Ovary (tissue), 9 donors: Measurements from ENCODE around the gene SPECC1. TPM values are rescaled to one million over a fixed set of nuclear protein-coding genes. Genes with fewer than 3 reads are reported as not detected.

ENCODE experiments used
- DNase-seq, 5 donors: peaks; one replicate each; pipeline ENCODE4 v3.0.0-alpha.2; 2019 to 2020
- H3K27ac ChIP-seq, 2 donors: fragments of 200-600 bp; one replicate each; pipeline versions ENCODE4 v1.5.1 to v1.8.0; 2019 to 2022
- H3K27me3 ChIP-seq: fragments of 200-600 bp; one replicate; pipeline ENCODE4 v1.8.0; 2022
- H3K36me3 ChIP-seq: fragments of 200-600 bp; sonication (generic); one replicate; pipeline ENCODE4 v1.5.1; 2019
- H3K4me1 ChIP-seq: one replicate; pipeline ENCODE4 v1.8.1; 2013; ENCODE audit warnings: mild to moderate bottlenecking, moderate library complexity; ENCODE audit not compliant: insufficient read depth
- H3K4me3 ChIP-seq: fragments of 200-600 bp; sonication (generic); one replicate; pipeline ENCODE4 v1.5.1; 2017
- H3K9me3 ChIP-seq, 2 donors: fragments of 200-600 bp in 1 of 2; sonication (generic) in 1 of 2; one replicate each; pipeline versions ENCODE4 v1.5.1 to v1.8.1; 2013 to 2019; ENCODE audit warnings: mild to moderate bottlenecking in 1 of 2, moderate library complexity in 1 of 2
- EP300 ChIP-seq: sonication (generic); formaldehyde crosslinking; IDR thresholded peaks from one replicate; pipeline ENCODE4 v1.6.1; 2017; ENCODE audit warnings: antibody characterized with exemption
- POLR2A ChIP-seq: fragments of 450-650 bp; IDR thresholded peaks from one replicate; pipeline ENCODE4 v1.6.1; 2017; ENCODE audit warnings: antibody characterized with exemption, mild to moderate bottlenecking, moderate library complexity
- WGBS, 3 donors: extraction: QIAGEN DNeasy Blood & Tissue Kit in 1 of 3; methylation state at CpG; one replicate each; pipeline versions ENCODE4 v1.1.5 to v1.1.7; 2013 to 2017; 5-methylcytosine and 5-hydroxymethylcytosine counted together
- intact Hi-C, 4 donors: fragments of 100-400 bp; cut with DNase I; formaldehyde crosslinking; loops; one replicate each; pipeline versions ENCODE4 v1.11.0 to v1.15.1; 2022 to 2023
- polyA plus RNA-seq, 2 donors: library from polyadenylated mRNA; stranded (reverse); fragments of 200-250 nt in 1 of 2; fragments of 350-450 nt in 1 of 2; fragmentation: Illumina TruSeq in 1 of 2; extraction: RNeasy Lipid Tissue Mini Kit (QIAGEN cat#74804) in 1 of 2; gene quantifications; one replicate each; pipeline ENCODE4 v1.2.3, GENCODE V29; 2013 to 2014
- total RNA-seq, 7 donors: library from RNA; depleted of rRNA in 2 of 7; stranded (reverse); fragments of >200 nt in 2 of 7; fragmentation: NEBNext Ultra II Directional in 3 of 7; extraction: Animal tissue kit (Norgen Biotek cat#: 25700) in 3 of 7; gene quantifications; one replicate each; pipeline versions ENCODE4 v1.1.0 to v1.2.4, GENCODE V29; 2016 to 2023
- TF ChIP-seq, protein P1 (sequence below), 3 donors: fragments of 450-650 bp in 2 of 3; fragments of 200-600 bp in 1 of 3; IDR thresholded peaks; one replicate each; pipeline versions ENCODE4 v1.5.1 to v1.8.0; 2016 to 2022; ENCODE audit warnings: antibody characterized with exemption in 3 of 3, mild to moderate bottlenecking in 1 of 3
- donor health status: DM: no; HTN: no; CAD: no; lungs with moderate emphysema.
- donor health status: DM: no; HTN: no; CAD: no.
- donor health status: Bipolar disorder and iron deficiency.
- donor health status: DM: yes; HTN: yes; CAD: no.
- donor health status: DM: no; HTN: no; CAD: no.
- donor health status: DM: yes; HTN: yes; CAD: no.

The SPECC1 gene
- total and polyA plus RNA-seq, 9 donors: 34.7 to 86.5 (median 66.1) TPM

GRCh38 chr17:20280851-20281250, 271.7 kb downstream of the SPECC1 start:
- DNase-seq: no peak
- peaks cover 4% of the 10 kb centered on the region for H3K4me1 ChIP-seq
- H3K27me3 ChIP-seq: no peaks in the 10 kb centered on the region
- TF ChIP-seq POLR2A (no peak), EP300 (no peak)
- TF ChIP-seq, protein P1, sequence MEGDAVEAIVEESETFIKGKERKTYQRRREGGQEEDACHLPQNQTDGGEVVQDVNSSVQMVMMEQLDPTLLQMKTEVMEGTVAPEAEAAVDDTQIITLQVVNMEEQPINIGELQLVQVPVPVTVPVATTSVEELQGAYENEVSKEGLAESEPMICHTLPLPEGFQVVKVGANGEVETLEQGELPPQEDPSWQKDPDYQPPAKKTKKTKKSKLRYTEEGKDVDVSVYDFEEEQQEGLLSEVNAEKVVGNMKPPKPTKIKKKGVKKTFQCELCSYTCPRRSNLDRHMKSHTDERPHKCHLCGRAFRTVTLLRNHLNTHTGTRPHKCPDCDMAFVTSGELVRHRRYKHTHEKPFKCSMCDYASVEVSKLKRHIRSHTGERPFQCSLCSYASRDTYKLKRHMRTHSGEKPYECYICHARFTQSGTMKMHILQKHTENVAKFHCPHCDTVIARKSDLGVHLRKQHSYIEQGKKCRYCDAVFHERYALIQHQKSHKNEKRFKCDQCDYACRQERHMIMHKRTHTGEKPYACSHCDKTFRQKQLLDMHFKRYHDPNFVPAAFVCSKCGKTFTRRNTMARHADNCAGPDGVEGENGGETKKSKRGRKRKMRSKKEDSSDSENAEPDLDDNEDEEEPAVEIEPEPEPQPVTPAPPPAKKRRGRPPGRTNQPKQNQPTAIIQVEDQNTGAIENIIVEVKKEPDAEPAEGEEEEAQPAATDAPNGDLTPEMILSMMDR (IDR thresholded peaks at IDR 0.05): no peak
- no peaks in the 10 kb centered on the region for H3K36me3 ChIP-seq
- H3K27ac ChIP-seq: no peak overlapping the region
- WGBS, 3 donors: 93 to 97% (median 96%) methylated on average over 10 of the region's 10 CpGs
- intact Hi-C loops: no loop called here
- no peak overlapping the region for H3K4me3 ChIP-seq
- H3K9me3 ChIP-seq: no peaks in the 10 kb centered on the region

DNA sequence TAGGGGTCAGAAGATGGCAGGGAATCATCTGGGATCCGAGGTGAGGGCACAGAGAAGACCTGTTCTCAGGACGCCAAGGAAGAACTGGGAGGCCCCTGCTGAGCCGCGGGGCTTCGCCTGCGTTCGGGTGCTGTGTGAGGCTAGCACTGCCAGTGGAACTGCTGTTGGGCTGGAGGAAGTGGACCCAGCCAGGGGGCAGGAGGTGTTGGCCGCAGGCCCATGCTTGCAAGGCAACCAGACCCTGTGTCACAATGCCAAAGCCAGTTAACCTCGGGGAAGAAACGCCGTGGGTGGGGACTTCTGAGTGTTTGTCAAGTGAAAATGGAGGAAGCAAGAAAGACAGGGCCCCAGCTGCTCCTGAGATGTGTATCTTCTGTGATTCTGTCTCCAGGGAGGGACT, 272.7 kb downstream of the SPECC1 start:
- intact Hi-C loops: no loop called here
- 69 to 73% (median 71%) methylated on average over 11 of the region's 11 CpGs for WGBS, 3 donors
- Histone ChIP-seq H3K36me3 (no peaks in the 10 kb centered on the region), H3K27me3 (no peaks in the 10 kb centered on the region), H3K4me3 (no peak overlapping the region), H3K4me1 (peaks cover 2% of the 10 kb centered on the region), H3K27ac (no peak overlapping the region), H3K9me3 (no peaks in the 10 kb centered on the region)
- DNase-seq: no peak
- TF ChIP-seq EP300 (no peak), POLR2A (no peak)
- TF ChIP-seq, protein P1 (IDR thresholded peaks at IDR 0.05): no peak

DNA sequence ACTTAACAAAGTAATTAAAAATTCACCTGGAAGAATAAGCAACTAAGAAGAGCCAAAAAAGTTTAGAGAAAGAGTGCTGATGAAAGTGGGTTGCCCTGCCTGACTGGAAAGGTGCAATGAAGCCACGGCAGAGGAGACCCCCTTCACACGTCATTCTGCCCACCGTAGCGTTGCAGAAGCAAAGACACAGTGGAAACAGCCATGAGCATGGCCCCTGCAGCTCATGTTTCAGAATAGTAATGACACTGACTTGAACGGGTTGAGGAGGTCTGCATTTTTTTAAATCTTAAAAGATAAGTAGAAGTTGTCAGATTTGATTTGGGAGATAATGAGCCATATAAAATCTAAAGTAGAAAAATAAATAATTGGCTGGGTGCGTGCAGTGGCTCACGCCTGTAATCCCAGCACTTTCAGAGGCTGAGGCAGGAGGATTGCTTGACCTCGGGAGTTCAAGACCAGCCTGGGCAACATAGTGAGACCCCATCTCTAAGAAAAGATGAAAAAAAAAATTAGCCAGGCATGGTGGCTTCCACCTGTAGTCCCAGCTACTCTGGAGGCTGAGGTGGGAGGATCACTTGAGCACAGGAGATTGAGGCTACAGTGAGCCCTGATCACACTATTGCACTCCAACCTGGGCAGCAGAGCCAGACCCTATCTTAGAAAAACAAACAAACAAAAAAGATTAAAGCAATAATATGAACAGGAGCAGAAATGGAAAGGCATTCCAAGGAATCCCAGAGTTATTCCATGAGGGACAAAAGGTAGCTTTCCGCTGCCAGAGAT, 273.6 kb downstream of the SPECC1 start:
- no peaks in the 10 kb centered on the region for H3K27me3 ChIP-seq
- H3K4me3 ChIP-seq: no peak overlapping the region
- no peak overlapping the region for H3K27ac ChIP-seq
- no peaks in the 10 kb centered on the region for H3K9me3 ChIP-seq
- TF ChIP-seq EP300: no peak
- 83 to 91% (median 89%) methylated on average over 9 of the region's 9 CpGs for WGBS, 3 donors
- DNase-seq: no peak
- peaks cover 2% of the 10 kb centered on the region for H3K4me1 ChIP-seq
- no peaks in the 10 kb centered on the region for H3K36me3 ChIP-seq
- intact Hi-C loops: no loop called here

GRCh38 chr17:20284022-20284421, 274.9 kb downstream of the SPECC1 start:
- intact Hi-C loops: no loop called here
- H3K4me3 ChIP-seq: no peak overlapping the region
- no peak overlapping the region for H3K27ac ChIP-seq

More at GRCh38 chr17:20284022-20284421, 274.9 kb downstream of the SPECC1 start:
- DNase-seq: no peak
- Histone ChIP-seq H3K27me3 (no peaks in the 10 kb centered on the region), H3K9me3 (no peaks in the 10 kb centered on the region), H3K36me3 (no peaks in the 10 kb centered on the region), H3K4me1 (no peaks in the 10 kb centered on the region)
- TF ChIP-seq, protein P1 (IDR thresholded peaks at IDR 0.05): no peak
- TF ChIP-seq POLR2A (no peak), EP300 (no peak)
- WGBS, 3 donors: 78 to 94% (median 90%) methylated on average over 3 of the region's 3 CpGs
